Natural killer cell (primary cell): Measurements from ENCODE around the gene SAMD13. TPM values are rescaled to one million over a fixed set of nuclear protein-coding genes. Genes with fewer than 3 reads are reported as not detected.

ENCODE experiments used
- ATAC-seq, 3 donors: fragments of 150-1000 bp in 2 of 3; fragments of 200-7000 bp in 1 of 3; cut with Tn5 transposase; 1 replicate in 1 of 3; 2 replicates in 2 of 3; pipeline ENCODE4 v1.10.0; 2021; ENCODE audit warnings: mild to moderate bottlenecking in 2 of 3, moderate library complexity in 2 of 3
- DNase-seq, 2 donors: peaks; one replicate each; pipeline versions ENCODE4 v3.0.0 to v3.0.0-alpha.2; 2013 to 2021; ENCODE audit warnings: mixed read lengths in 1 of 2
- H3K27ac ChIP-seq: one replicate; pipeline ENCODE4 v1.5.1; 2013; ENCODE audit warnings: mild to moderate bottlenecking, low read length
- H3K27me3 ChIP-seq: one replicate; pipeline ENCODE4 v1.6.1; 2013; ENCODE audit warnings: low read length; ENCODE audit not compliant: control insufficient read depth, insufficient read depth
- H3K36me3 ChIP-seq: one replicate; pipeline ENCODE4 v1.6.1; 2013; ENCODE audit warnings: low read length; ENCODE audit not compliant: control insufficient read depth, insufficient read depth
- H3K4me1 ChIP-seq: one replicate; pipeline ENCODE4 v1.6.1; 2013; ENCODE audit warnings: low read length; ENCODE audit not compliant: control insufficient read depth, insufficient read depth
- H3K4me3 ChIP-seq: one replicate; pipeline ENCODE4 v1.5.1; 2013; ENCODE audit warnings: low read length
- H3K9me3 ChIP-seq: one replicate; pipeline ENCODE4 v1.6.1; 2013; ENCODE audit warnings: low read length; ENCODE audit not compliant: control insufficient read depth, insufficient read depth
- H3K27ac Mint-ChIP-seq, 2 donors: one replicate each; pipeline ENCODE4 v1.8.0; 2022; ENCODE audit warnings: mild to moderate bottlenecking in 2 of 2, mixed read lengths in 2 of 2, moderate library complexity in 1 of 2
- H3K27me3 Mint-ChIP-seq, 2 donors: one replicate each; pipeline ENCODE4 v1.8.0; 2022; ENCODE audit warnings: low read depth in 2 of 2, mixed read lengths in 2 of 2
- H3K36me3 Mint-ChIP-seq: one replicate; pipeline ENCODE4 v1.8.0; 2022; ENCODE audit warnings: mixed read lengths
- H3K4me1 Mint-ChIP-seq, 2 donors: one replicate each; pipeline ENCODE4 v1.8.0; 2022; ENCODE audit warnings: mixed read lengths in 2 of 2
- H3K4me3 Mint-ChIP-seq: one replicate; pipeline ENCODE4 v1.8.0; 2022; ENCODE audit warnings: mild to moderate bottlenecking, moderate library complexity, mixed read lengths
- H3K9me3 Mint-ChIP-seq, 2 donors: one replicate each; pipeline ENCODE4 v1.8.0; 2022; ENCODE audit warnings: mixed read lengths in 2 of 2
- CTCF ChIP-seq: fragments of 200-600 bp; IDR thresholded peaks from one replicate; pipeline ENCODE4 v1.8.0; 2022; ENCODE audit warnings: antibody characterized with exemption
- WGBS: methylation state at CpG from one replicate; pipeline ENCODE4 v1.1.7; 2013; ENCODE audit warnings: missing lambda C conversion rate; ENCODE audit not compliant: insufficient coverage; 5-methylcytosine and 5-hydroxymethylcytosine counted together
- intact Hi-C: fragments of 100-400 bp; cut with micrococcal nuclease; formaldehyde crosslinking; loops from one replicate; pipeline ENCODE4 v1.14.2; 2022
- total RNA-seq, 4 donors: library from RNA; stranded (reverse); fragments of 120-200 nt in 1 of 4; gene quantifications; one replicate each; pipeline versions ENCODE4 v1.2.3 to v1.2.4, GENCODE V29; 2013 to 2022

SAMD13 gene
- total RNA-seq, 3 donors from 2014 or later (not counting 1 experiment from before 2014, with no cell fraction given) = 0.40 TPM; not detected in 2

GRCh38 chr1:84259989-84260388, 41.5 kb upstream of the SAMD13 start:
- no peak overlapping the region for H3K4me3 ChIP-seq
- Mint-ChIP-seq H3K4me3 (no peak overlapping the region), H3K27ac (no peak overlapping the region), H3K36me3 (no peaks in the 10 kb centered on the region), H3K27me3 (peaks cover 0 to 3% of the 10 kb centered on the region in 2 donors), H3K9me3 (no peaks in the 10 kb centered on the region), H3K4me1 (no peaks in the 10 kb centered on the region)
- no peak for TF ChIP-seq CTCF
- H3K9me3 ChIP-seq = no peaks in the 10 kb centered on the region
- 81% methylated on average over 2 of the region's 2 CpGs for WGBS
- ATAC-seq (no peak), DNase-seq (no peak)
- no peaks in the 10 kb centered on the region for H3K36me3 ChIP-seq
- no peaks in the 10 kb centered on the region for H3K27me3 ChIP-seq
- no peak overlapping the region for H3K27ac ChIP-seq
- intact Hi-C loops = no loop called here
- H3K4me1 ChIP-seq = no peaks in the 10 kb centered on the region

GRCh38 chr1:84260852-84261518, 40.5 kb upstream of the SAMD13 start:
- WGBS = no CpG with 5 or more reads among the region's 3 CpGs

GRCh38 chr1:84264961-84265360, 36.5 kb upstream of the SAMD13 start:
- no peak overlapping the region for H3K4me3 Mint-ChIP-seq
- H3K4me1 ChIP-seq = no peaks in the 10 kb centered on the region
- no peaks in the 10 kb centered on the region for H3K36me3 Mint-ChIP-seq
- no peaks in the 10 kb centered on the region for H3K27me3 ChIP-seq
- no peak overlapping the region for H3K27ac Mint-ChIP-seq
- H3K36me3 ChIP-seq = no peaks in the 10 kb centered on the region
- no peak for DNase-seq
- no peaks in the 10 kb centered on the region for H3K9me3 Mint-ChIP-seq
- peaks cover 0 to 3% of the 10 kb centered on the region in 2 donors for H3K27me3 Mint-ChIP-seq
- H3K9me3 ChIP-seq = no peaks in the 10 kb centered on the region
- 89% methylated on average over 2 of the region's 2 CpGs for WGBS
- H3K27ac ChIP-seq = no peak overlapping the region
- no peak for TF ChIP-seq CTCF
- intact Hi-C loops = no loop called here
- H3K4me3 ChIP-seq = no peak overlapping the region
- H3K4me1 Mint-ChIP-seq = no peaks in the 10 kb centered on the region
- no peak for ATAC-seq

More at GRCh38 chr1:84260852-84261518, 40.5 kb upstream of the SAMD13 start:
- no peaks in the 10 kb centered on the region for H3K36me3 ChIP-seq
- no peak overlapping the region for H3K27ac ChIP-seq
- TF ChIP-seq CTCF = no peak
- H3K27me3 ChIP-seq = no peaks in the 10 kb centered on the region
- ATAC-seq = no peak
- Mint-ChIP-seq H3K4me1 (no peaks in the 10 kb centered on the region), H3K27me3 (peaks cover 0 to 3% of the 10 kb centered on the region in 2 donors), H3K36me3 (no peaks in the 10 kb centered on the region), H3K27ac (no peak overlapping the region), H3K9me3 (no peaks in the 10 kb centered on the region), H3K4me3 (no peak overlapping the region)
- no peaks in the 10 kb centered on the region for H3K4me1 ChIP-seq
- no peak for DNase-seq
- intact Hi-C loops = no loop called here
- H3K4me3 ChIP-seq = no peak overlapping the region
- H3K9me3 ChIP-seq = no peaks in the 10 kb centered on the region

GRCh38 chr1:84265867-84266266, 35.6 kb upstream of the SAMD13 start:
- DNase-seq (no peak), ATAC-seq (no peak)
- no peaks in the 10 kb centered on the region for H3K36me3 Mint-ChIP-seq
- TF ChIP-seq CTCF = no peak
- no peaks in the 10 kb centered on the region for H3K9me3 ChIP-seq
- H3K9me3 Mint-ChIP-seq = no peaks in the 10 kb centered on the region
- intact Hi-C loops = no loop called here
- H3K4me1 Mint-ChIP-seq = peaks cover 3% of the 10 kb centered on the region in 2 donors
- H3K27me3 ChIP-seq = no peaks in the 10 kb centered on the region
- 68% methylated on average over 2 of the region's 3 CpGs for WGBS
- H3K36me3 ChIP-seq = no peaks in the 10 kb centered on the region
- H3K27ac ChIP-seq = no peak overlapping the region
- no peak overlapping the region for H3K27ac Mint-ChIP-seq
- peaks cover 0 to 3% of the 10 kb centered on the region in 2 donors for H3K27me3 Mint-ChIP-seq
- peaks cover 2% of the 10 kb centered on the region for H3K4me1 ChIP-seq
- no peak overlapping the region for H3K4me3 Mint-ChIP-seq
- H3K4me3 ChIP-seq = no peak overlapping the region
